A549 (cell line): ENCODE measurements around the gene PFN1.

Experiments used
- CBX8 ChIP-seq: fragments of 200-600 bp; sonication (generic); IDR thresholded peaks from 2 replicates; pipeline ENCODE4 v1.6.1; 2016
- CTCF ChIP-seq: fragments of >200 bp; sonication (Bioruptor Twin); formaldehyde crosslinking; IDR thresholded peaks from 3 replicates; pipeline ENCODE4 v1.5.1; 2016
- ELK1 ChIP-seq: fragments of 150-350 bp; IDR thresholded peaks from 2 replicates; pipeline ENCODE4 v1.6.1; 2014; ENCODE audit warnings: low read depth, mild to moderate bottlenecking, low read length
- EP300 ChIP-seq, 2 experiments: fragments of >200 bp; sonication (Bioruptor Twin); formaldehyde crosslinking; IDR thresholded peaks; 2 replicates in 1 of 2; 3 replicates in 1 of 2; pipeline ENCODE4 v1.6.1; 2016 to 2017
- HMGXB4 ChIP-seq: fragments of 250-450 bp; sonication (Bioruptor Pico); IDR thresholded peaks from 2 replicates; pipeline ENCODE4 v1.5.0; 2021; ENCODE audit warnings: mild to moderate bottlenecking, moderate library complexity, borderline replicate concordance
- JUNB ChIP-seq: fragments of >200 bp; sonication (Bioruptor Twin); formaldehyde crosslinking; IDR thresholded peaks from 2 replicates; pipeline ENCODE4 v1.6.1; 2016
- KDM5A ChIP-seq: fragments of 200-600 bp; sonication (generic); IDR thresholded peaks from 2 replicates; pipeline ENCODE4 v1.6.1; 2016; ENCODE audit warnings: antibody characterized with exemption, mild to moderate bottlenecking
- NFE2L2 ChIP-seq: fragments of 150-350 bp; conservative IDR thresholded peaks from 2 replicates; pipeline ENCODE4 v1.6.1; 2014; ENCODE audit warnings: low read length
- RNF2 ChIP-seq: fragments of 200-600 bp; sonication (generic); IDR thresholded peaks from 2 replicates; pipeline ENCODE4 v1.6.1; 2016; ENCODE audit warnings: low read depth, mild to moderate bottlenecking, antibody characterized with exemption, moderate library complexity, borderline replicate concordance

- no peak for TF ChIP-seq CTCF
- no peak for TF ChIP-seq ELK1
- TF ChIP-seq RNF2: no peak
- TF ChIP-seq HMGXB4: no peak
- TF ChIP-seq NFE2L2: no peak
- TF ChIP-seq JUNB: no peak
- TF ChIP-seq CBX8: no peak
- no peak for TF ChIP-seq EP300 (IDR thresholded peaks at IDR 0.05)
- no peak for TF ChIP-seq KDM5A
Measured at GRCh38 chr17:4972322-4972721, 24.0 kb upstream of the PFN1 start.
